Thyroid gland (tissue), 4 donors: ENCODE measurements around the gene RYR3. TPM values are rescaled to one million over a fixed set of nuclear protein-coding genes. Genes with fewer than 3 reads are reported as not detected.

Experiments
- DNase-seq, 2 donors: peaks; one replicate each; pipeline ENCODE4 v3.0.0-alpha.2; 2019
- H3K27ac ChIP-seq, 3 donors: fragments of 200-600 bp; sonication (generic); 1 replicate in 2 of 3; 2 replicates in 1 of 3; pipeline ENCODE4 v1.5.1; 2016 to 2019; ENCODE audit warnings: mild to moderate bottlenecking in 1 of 3, moderate library complexity in 1 of 3
- H3K27me3 ChIP-seq: fragments of 200-600 bp; sonication (generic); one replicate; pipeline ENCODE4 v1.5.1; 2019
- H3K36me3 ChIP-seq, 2 donors: fragments of 200-600 bp; sonication (generic); one replicate each; pipeline ENCODE4 v1.5.1; 2016 to 2019
- H3K4me1 ChIP-seq, 2 donors: fragments of 200-600 bp; sonication (generic); one replicate each; pipeline ENCODE4 v1.5.1; 2017 to 2019
- H3K4me3 ChIP-seq, 3 donors: fragments of 200-600 bp; sonication (generic); replicated peaks in 1 of 3; 1 replicate in 2 of 3; 2 replicates in 1 of 3; pipeline ENCODE4 v1.5.1; 2016; ENCODE audit warnings: mild to moderate bottlenecking in 1 of 3
- H3K9me3 ChIP-seq: fragments of 200-600 bp; sonication (generic); one replicate; pipeline ENCODE4 v1.5.1; 2017
- CTCF ChIP-seq, 6 experiments: fragments of 200-600 bp in 3 of 6; fragments of 450-650 bp in 3 of 6; sonication (generic) in 3 of 6; IDR thresholded peaks; one replicate each; pipeline ENCODE4 v1.5.1; 2016 to 2019; ENCODE audit warnings: antibody characterized with exemption in 6 of 6, mild to moderate bottlenecking in 2 of 6, inconsistent platforms in 1 of 6, moderate library complexity in 1 of 6
- POLR2A ChIP-seq, 2 donors: fragments of 450-650 bp; IDR thresholded peaks; one replicate each; pipeline ENCODE4 v1.6.1; 2017; ENCODE audit warnings: antibody characterized with exemption in 2 of 2, mild to moderate bottlenecking in 2 of 2, moderate library complexity in 1 of 2
- WGBS, 2 donors: methylation state at CpG; one replicate each; pipeline ENCODE4 v1.1.5; 2017; 5-methylcytosine and 5-hydroxymethylcytosine counted together
- intact Hi-C: fragments of 100-400 bp; cut with DNase I; formaldehyde crosslinking; loops from one replicate; pipeline ENCODE4 v1.15.1; 2023
- total RNA-seq, 4 donors: library from RNA; depleted of rRNA; stranded (reverse); fragments of >200 nt; gene quantifications; one replicate each; pipeline ENCODE4 v1.2.3, GENCODE V29; 2016

The RYR3 gene
- total RNA-seq, 4 donors from 2014 or later = 0.27 to 4.2 (median 0.34) TPM

- no peak for TF ChIP-seq POLR2A (IDR thresholded peaks at IDR 0.05)
- no peak for TF ChIP-seq CTCF (IDR thresholded peaks at IDR 0.05)
- Histone ChIP-seq H3K27me3 (no peaks in the 10 kb centered on the region), H3K27ac (no peak overlapping the region), H3K36me3 (no peaks in the 10 kb centered on the region), H3K4me1 (no peaks in the 10 kb centered on the region), H3K9me3 (no peaks in the 10 kb centered on the region), H3K4me3 (no peak overlapping the region)
- no peak for DNase-seq
- WGBS, 2 donors = 74 to 82% methylated on average over 2 of the region's 2 CpGs
- intact Hi-C loops = no loop called here
These were observed 204.4 kb downstream of the RYR3 start for GRCh38 chr15:33515121-33515520.

- no peak for DNase-seq
- Histone ChIP-seq H3K4me3 (no peak overlapping the region), H3K4me1 (no peaks in the 10 kb centered on the region), H3K36me3 (no peaks in the 10 kb centered on the region), H3K9me3 (no peaks in the 10 kb centered on the region), H3K27ac (no peak overlapping the region), H3K27me3 (no peaks in the 10 kb centered on the region)
- intact Hi-C loops = no loop called here
- TF ChIP-seq POLR2A (IDR thresholded peaks at IDR 0.05) (no peak), CTCF (IDR thresholded peaks at IDR 0.05) (no peak)
- 85 to 88% methylated on average over 2 of the region's 2 CpGs for WGBS, 2 donors
These were observed 205.8 kb downstream of the RYR3 start for GRCh38 chr15:33516563-33516962.

GRCh38 chr15:33517944-33518343 lies 207.2 kb downstream of the RYR3 start:
- no peak for DNase-seq
- H3K27ac ChIP-seq = no peak overlapping the region
- no peaks in the 10 kb centered on the region for H3K4me1 ChIP-seq
- H3K27me3 ChIP-seq = no peaks in the 10 kb centered on the region
- no peak overlapping the region for H3K4me3 ChIP-seq
- intact Hi-C loops = no loop called here
- no peaks in the 10 kb centered on the region for H3K36me3 ChIP-seq
- no peaks in the 10 kb centered on the region for H3K9me3 ChIP-seq
- WGBS, 2 donors = 49 to 70% methylated on average over 2 of the region's 2 CpGs
- no peak for TF ChIP-seq CTCF (IDR thresholded peaks at IDR 0.05)
- no peak for TF ChIP-seq POLR2A (IDR thresholded peaks at IDR 0.05)

- intact Hi-C loops = no loop called here
- Histone ChIP-seq H3K9me3 (no peaks in the 10 kb centered on the region), H3K27me3 (no peaks in the 10 kb centered on the region), H3K4me1 (no peaks in the 10 kb centered on the region), H3K36me3 (no peaks in the 10 kb centered on the region), H3K4me3 (no peak overlapping the region), H3K27ac (no peak overlapping the region)
- 64 to 66% methylated on average over 8 of the region's 8 CpGs for WGBS, 2 donors
- DNase-seq = no peak
- TF ChIP-seq POLR2A (IDR thresholded peaks at IDR 0.05) = no peak
- no peak for TF ChIP-seq CTCF (IDR thresholded peaks at IDR 0.05)
These were observed 207.7 kb downstream of the RYR3 start for GRCh38 chr15:33518421-33518820.

- intact Hi-C loops = no loop called here
- DNase-seq = no peak
- WGBS, 2 donors = 93 to 98% methylated on average over 3 of the region's 3 CpGs
- no peak overlapping the region for H3K27ac ChIP-seq
- H3K36me3 ChIP-seq = no peaks in the 10 kb centered on the region
- no peaks in the 10 kb centered on the region for H3K9me3 ChIP-seq
- H3K4me1 ChIP-seq = no peaks in the 10 kb centered on the region
- H3K27me3 ChIP-seq = no peaks in the 10 kb centered on the region
- TF ChIP-seq POLR2A (IDR thresholded peaks at IDR 0.05) (no peak), CTCF (IDR thresholded peaks at IDR 0.05) (no peak)
- H3K4me3 ChIP-seq = no peak overlapping the region
These were observed 213.5 kb downstream of the RYR3 start for GRCh38 chr15:33524274-33524673.
